SK-N-SH (cell line): ENCODE results near the gene LMOD2. TPM values are rescaled to one million over a fixed set of nuclear protein-coding genes. Genes with fewer than 3 reads are reported as not detected.
A peak's percentile ranks its signal among the peaks of the same experiment; 100 is the strongest.

Source experiments
- CTCF ChIA-PET: fragments of 300-600, 350-600 bp; formaldehyde crosslinking; extraction: SDS; loops from one replicate; lab custom pipeline; 2021; lab: Yijun Ruan, JAX
- POLR2A ChIA-PET: fragments of 350-600 bp; sonication (Branson Sonifier 250); formaldehyde crosslinking; extraction: SDS; loops from one replicate; lab custom pipeline; 2020; ENCODE audit warnings: antibody characterized with exemption, inconsistent platforms; lab: Yijun Ruan, JAX
- DNase-seq: peaks from one replicate; pipeline ENCODE4 v3.0.0; 2012
- H2AFZ ChIP-seq: fragments of 200-600 bp; sonication (generic); 2 replicates; pipeline ENCODE4 v1.8.1; 2016; ENCODE audit warnings: antibody characterized with exemption, mild to moderate bottlenecking, low read depth
- H3F3A ChIP-seq: fragments of 200-600 bp; sonication (generic); replicated peaks from 2 replicates; pipeline ENCODE3; 2016; ENCODE audit warnings: antibody characterized with exemption, mild to moderate bottlenecking; ENCODE audit not compliant: insufficient read depth
- H3K27ac ChIP-seq, 2 experiments: fragments of 200-500 bp in 1 of 2; fragments of 200-600 bp in 1 of 2; sonication (Bioruptor generic) in 1 of 2; sonication (generic), shearing (Covaris generic) in 1 of 2; 2 replicates each; pipeline versions ENCODE4 v1.5.1 to v1.6.1; 2014 to 2016; ENCODE audit warnings: low read depth in 2 of 2, inconsistent platforms in 1 of 2, low read length in 1 of 2, mild to moderate bottlenecking in 1 of 2, mixed read lengths in 1 of 2
- H3K27me3 ChIP-seq: fragments of 200-600 bp; sonication (generic), shearing (Covaris generic); 2 replicates; pipeline ENCODE4 v1.6.1; 2016; ENCODE audit warnings: mixed run types; ENCODE audit not compliant: insufficient read depth
- H3K36me3 ChIP-seq, 2 experiments: fragments of 200-500 bp in 1 of 2; fragments of 200-600 bp in 1 of 2; sonication (Bioruptor generic) in 1 of 2; sonication (generic) in 1 of 2; replicated peaks in 1 of 2; 2 replicates each; pipeline versions ENCODE3 to v1.5.1; 2014 to 2016; ENCODE audit warnings: low read length in 1 of 2, mild to moderate bottlenecking in 1 of 2; ENCODE audit not compliant: insufficient read depth in 2 of 2, control insufficient read depth in 1 of 2
- H3K4me1 ChIP-seq, 2 experiments: fragments of 200-500 bp in 1 of 2; fragments of 200-600 bp in 1 of 2; sonication (Bioruptor generic) in 1 of 2; sonication (generic), shearing (Covaris generic) in 1 of 2; 2 replicates each; pipeline versions ENCODE4 v1.5.1 to v1.6.1; 2014 to 2016; ENCODE audit warnings: low read depth in 1 of 2, low read length in 1 of 2, mixed run types in 1 of 2; ENCODE audit not compliant: insufficient read depth in 2 of 2, control insufficient read depth in 1 of 2
- H3K4me2 ChIP-seq: fragments of 200-600 bp; sonication (generic), shearing (Covaris generic); 2 replicates; pipeline ENCODE4 v1.6.1; 2017; ENCODE audit warnings: mixed run types
- H3K4me3 ChIP-seq, 2 experiments: fragments of 200-500 bp in 1 of 2; fragments of 200-600 bp in 1 of 2; sonication (Bioruptor generic) in 1 of 2; sonication (generic), shearing (Covaris generic) in 1 of 2; 2 replicates each; pipeline versions ENCODE4 v1.5.1 to v1.8.1; 2014 to 2016; ENCODE audit warnings: low read depth in 2 of 2, inconsistent platforms in 1 of 2, low read length in 1 of 2, mild to moderate bottlenecking in 1 of 2, mixed read lengths in 1 of 2, moderate library complexity in 1 of 2
- H3K79me2 ChIP-seq: fragments of 200-600 bp; sonication (generic); 2 replicates; pipeline ENCODE4 v1.8.1; 2017; ENCODE audit warnings: mild to moderate bottlenecking; ENCODE audit not compliant: insufficient read depth
- H3K9ac ChIP-seq: fragments of 200-600 bp; sonication (generic); 2 replicates; pipeline ENCODE4 v1.6.1; 2017; ENCODE audit warnings: mixed run types
- H3K9me2 ChIP-seq: fragments of 200-600 bp; sonication (generic); 2 replicates; pipeline ENCODE4 v1.6.1; 2017; ENCODE audit warnings: mixed run types
- H3K9me3 ChIP-seq: fragments of 200-600 bp; sonication (generic); 2 replicates; pipeline ENCODE4 v1.6.1; 2017; ENCODE audit warnings: mixed run types, mild to moderate bottlenecking, moderate library complexity
- H4K20me1 ChIP-seq: fragments of 200-600 bp; sonication (generic); 2 replicates; pipeline ENCODE4 v1.6.1; 2017; ENCODE audit warnings: mild to moderate bottlenecking, mixed run types; ENCODE audit not compliant: insufficient read depth
- EP300 ChIP-seq, 2 experiments: IDR thresholded peaks; 2 replicates each; pipeline versions ENCODE4 v1.4.0 to v1.6.1; 2012; ENCODE audit warnings: borderline replicate concordance in 1 of 2, low read depth in 1 of 2, low read length in 1 of 2
- EZH2phosphoT487 ChIP-seq: fragments of 200-600 bp; sonication (generic); IDR thresholded peaks from 2 replicates; pipeline ENCODE4 v1.6.1; 2017; ENCODE audit warnings: low read depth, mixed run types, mild to moderate bottlenecking, antibody characterized with exemption, moderate library complexity, borderline replicate concordance
- FOXJ3 ChIP-seq: sonication (generic); formaldehyde crosslinking; IDR thresholded peaks from 2 replicates; pipeline ENCODE4 v1.5.1; 2020; ENCODE audit warnings: mild to moderate bottlenecking, missing genetic modification reagents
- FOXM1 ChIP-seq: IDR thresholded peaks from 2 replicates; pipeline ENCODE4 v1.4.0; 2012; ENCODE audit warnings: low read depth, mild to moderate bottlenecking
- MXI1 ChIP-seq: IDR thresholded peaks from 2 replicates; pipeline ENCODE4 v1.6.1; 2012; ENCODE audit warnings: mild to moderate bottlenecking, low read depth, low read length, improper control_type of control experiment
- PBX3 ChIP-seq: IDR thresholded peaks from 2 replicates; pipeline ENCODE4; 2012
- POLR2AphosphoS5 ChIP-seq: IDR thresholded peaks from 2 replicates; pipeline ENCODE4 v1.6.1; 2012; ENCODE audit warnings: low read depth, low read length
- RAD21 ChIP-seq: IDR thresholded peaks from 2 replicates; pipeline ENCODE4 v1.6.1; 2012; ENCODE audit warnings: mild to moderate bottlenecking, low read length
- REST ChIP-seq: IDR thresholded peaks from 2 replicates; pipeline ENCODE4 v1.6.1; 2012; ENCODE audit warnings: mild to moderate bottlenecking, low read depth, low read length, moderate library complexity
- RXRA ChIP-seq: IDR thresholded peaks from 2 replicates; pipeline ENCODE4 v1.4.0; 2012; ENCODE audit warnings: low read depth, mild to moderate bottlenecking, borderline replicate concordance
- SIN3A ChIP-seq: IDR thresholded peaks from 2 replicates; pipeline ENCODE4 v1.6.1; 2012; ENCODE audit warnings: low read depth, mild to moderate bottlenecking, low read length, moderate library complexity, borderline replicate concordance
- TCF12 ChIP-seq: IDR thresholded peaks from 2 replicates; pipeline ENCODE4 v1.4.0; 2012
- USF2 ChIP-seq: fragments of 150-350 bp; IDR thresholded peaks from 2 replicates; pipeline ENCODE4 v1.6.1; 2017; ENCODE audit warnings: antibody characterized with exemption, low read length, low read depth, borderline replicate concordance
- ZBTB33 ChIP-seq: IDR thresholded peaks from 2 replicates; pipeline ENCODE4 v1.4.0; 2012; ENCODE audit warnings: low read depth, borderline replicate concordance
- WGBS: methylation state at CpG from one replicate; pipeline ENCODE4 v1.1.6; 2017; ENCODE audit warnings: low lambda C conversion rate; 5-methylcytosine and 5-hydroxymethylcytosine counted together
- polyA plus RNA-seq, 3 experiments: library from polyadenylated mRNA; depleted of rRNA; stranded (reverse); fragments of >200 nt; gene quantifications; 2 replicates each; pipeline ENCODE4 v1.2.3, GENCODE V29; 2012

LMOD2 gene
- polyA plus RNA-seq, 1 of the 3 experiments (the other 2 are of a cell fraction) = not detected

GRCh38 chr7:123666492-123666891, 10.8 kb downstream of the LMOD2 start:
- Histone ChIP-seq H3K4me3 (no peak overlapping the region), H3K36me3 (no peaks in the 10 kb centered on the region), H3K27ac (no peak overlapping the region), H3K27me3 (no peaks in the 10 kb centered on the region), H3K4me2 (no peak overlapping the region), H3K79me2 (no peaks in the 10 kb centered on the region), H3K4me1 (peaks cover 0 to 10% of the 10 kb centered on the region in 2 experiments; a peak in 2 of 4 replicates)
- ChIA-PET CTCF (interaction anchor here (0.7 to 4.6 kb wide), 6 partner anchors 10 to 1264 kb away, joined by 3 to 27 read pairs (median 4); no protein-coding TSS in a partner anchor), POLR2A (no interaction called here)
- WGBS = 38% methylated on average over 1 of the region's 1 CpG
- TF ChIP-seq TCF12 (peak; percentile 21; the same call in 1 of the 2 replicates), EZH2phosphoT487 (no peak), PBX3 (peak; percentile 65), EP300 (IDR thresholded peaks at IDR 0.05; ENCODE audit: borderline replicate concordance in 1 of 2, low read depth in 1 of 2, low read length in 1 of 2) (0 out of 4 replicates have a peak, but pooled peaks of 1 of the 2 experiments have one; percentile 35)
- TF ChIP-seq, all 33 proteins: peak for 3
- Histone ChIP-seq H4K20me1 (no peaks in the 10 kb centered on the region), H2AFZ (no peak overlapping the region), H3K9me2 (no peaks in the 10 kb centered on the region), H3K9ac (no peak overlapping the region), H3F3A (no peaks in the 10 kb centered on the region), H3K9me3 (no peaks in the 10 kb centered on the region)
- peak; percentile 30 for DNase-seq

GRCh38 chr7:123669485-123669884, 13.8 kb downstream of the LMOD2 start:
- CTCF ChIA-PET = interaction anchor here (0.7 to 4.6 kb wide), 3 partner anchors 12 to 128 kb away, joined by 4 to 27 read pairs (median 4); no protein-coding TSS in a partner anchor
- Histone ChIP-seq H3K9ac (no peak overlapping the region), H3K4me3 (no peak overlapping the region), H4K20me1 (no peaks in the 10 kb centered on the region), H3K79me2 (no peaks in the 10 kb centered on the region), H2AFZ (no peak overlapping the region), H3K9me2 (no peaks in the 10 kb centered on the region), H3K36me3 (no peaks in the 10 kb centered on the region), H3K9me3 (no peaks in the 10 kb centered on the region), H3K4me2 (no peak overlapping the region)
- no peak for DNase-seq
- TF ChIP-seq PBX3 = no peak
- no peak for TF ChIP-seq EZH2phosphoT487
- no peak for TF ChIP-seq FOXJ3 (CRISPR knock-in tag)
- no peak for TF ChIP-seq POLR2AphosphoS5
- no peak for TF ChIP-seq ZBTB33
- TF ChIP-seq RAD21 = no peak
- no peak for TF ChIP-seq USF2
- no peak for TF ChIP-seq RXRA
- no peak for TF ChIP-seq FOXM1
- TF ChIP-seq REST = no peak
- no peak for TF ChIP-seq MXI1
- TF ChIP-seq SIN3A = no peak
- TF ChIP-seq, all 33 proteins: peak for 0
- WGBS = 87% methylated on average over 7 of the region's 7 CpGs
- Histone ChIP-seq H3F3A (no peaks in the 10 kb centered on the region), H3K27me3 (no peaks in the 10 kb centered on the region), H3K27ac (no peak overlapping the region), H3K4me1 (peaks cover 4 to 10% of the 10 kb centered on the region in 2 experiments; a peak in 3 of 4 replicates)
- POLR2A ChIA-PET = no interaction called here
